DOHH2 (cell line): ENCODE data around the gene NKAIN2.

Source experiments
- EZH2phosphoT487 ChIP-seq: fragments of 200-600 bp; sonication (generic); IDR thresholded peaks from 2 replicates; pipeline ENCODE4 v1.6.1; 2017; ENCODE audit warnings: borderline replicate concordance, mild to moderate bottlenecking, antibody characterized with exemption, low read length, moderate library complexity, mixed read lengths
- TF ChIP-seq, protein P1 (sequence below): fragments of 200-600 bp; sonication (generic); IDR thresholded peaks from one replicate; pipeline ENCODE4 v1.5.1; 2014; ENCODE audit warnings: antibody characterized with exemption, mild to moderate bottlenecking, low read depth, low read length; ENCODE audit not compliant: poor library complexity, severe bottlenecking

DNA sequence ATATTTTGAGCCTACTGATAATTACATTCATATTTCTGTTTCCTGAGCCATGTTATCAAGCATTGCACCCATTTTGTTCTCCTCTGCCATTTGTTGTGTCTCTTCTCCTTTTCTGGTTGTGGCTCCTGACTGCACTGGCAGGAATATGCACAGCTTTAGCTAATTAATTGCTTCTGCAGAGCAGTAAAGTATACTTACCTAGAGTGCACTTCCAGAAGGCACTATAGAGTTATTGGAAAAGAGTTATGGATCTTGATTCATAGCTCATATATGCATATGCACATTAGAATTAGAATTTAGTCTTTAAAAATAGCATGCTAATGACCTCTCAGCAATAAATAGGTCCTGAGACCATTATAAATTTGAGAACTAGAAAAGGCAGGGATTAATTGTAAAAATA is 262.6 kb downstream of the NKAIN2 start:
- TF ChIP-seq, protein P1, sequence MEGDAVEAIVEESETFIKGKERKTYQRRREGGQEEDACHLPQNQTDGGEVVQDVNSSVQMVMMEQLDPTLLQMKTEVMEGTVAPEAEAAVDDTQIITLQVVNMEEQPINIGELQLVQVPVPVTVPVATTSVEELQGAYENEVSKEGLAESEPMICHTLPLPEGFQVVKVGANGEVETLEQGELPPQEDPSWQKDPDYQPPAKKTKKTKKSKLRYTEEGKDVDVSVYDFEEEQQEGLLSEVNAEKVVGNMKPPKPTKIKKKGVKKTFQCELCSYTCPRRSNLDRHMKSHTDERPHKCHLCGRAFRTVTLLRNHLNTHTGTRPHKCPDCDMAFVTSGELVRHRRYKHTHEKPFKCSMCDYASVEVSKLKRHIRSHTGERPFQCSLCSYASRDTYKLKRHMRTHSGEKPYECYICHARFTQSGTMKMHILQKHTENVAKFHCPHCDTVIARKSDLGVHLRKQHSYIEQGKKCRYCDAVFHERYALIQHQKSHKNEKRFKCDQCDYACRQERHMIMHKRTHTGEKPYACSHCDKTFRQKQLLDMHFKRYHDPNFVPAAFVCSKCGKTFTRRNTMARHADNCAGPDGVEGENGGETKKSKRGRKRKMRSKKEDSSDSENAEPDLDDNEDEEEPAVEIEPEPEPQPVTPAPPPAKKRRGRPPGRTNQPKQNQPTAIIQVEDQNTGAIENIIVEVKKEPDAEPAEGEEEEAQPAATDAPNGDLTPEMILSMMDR: no peak
- TF ChIP-seq EZH2phosphoT487: no peak
